Ovary (tissue), 9 donors: ENCODE measurements around the gene C16orf95. TPM values are rescaled to one million over a fixed set of nuclear protein-coding genes. Genes with fewer than 3 reads are reported as not detected.

Source experiments
- DNase-seq, 5 donors: peaks; one replicate each; pipeline ENCODE4 v3.0.0-alpha.2; 2019 to 2020
- H3K27ac ChIP-seq, 2 donors: fragments of 200-600 bp; one replicate each; pipeline versions ENCODE4 v1.5.1 to v1.8.0; 2019 to 2022
- H3K27me3 ChIP-seq: fragments of 200-600 bp; one replicate; pipeline ENCODE4 v1.8.0; 2022
- H3K36me3 ChIP-seq: fragments of 200-600 bp; sonication (generic); one replicate; pipeline ENCODE4 v1.5.1; 2019
- H3K4me1 ChIP-seq: one replicate; pipeline ENCODE4 v1.8.1; 2013; ENCODE audit warnings: mild to moderate bottlenecking, moderate library complexity; ENCODE audit not compliant: insufficient read depth
- H3K4me3 ChIP-seq: fragments of 200-600 bp; sonication (generic); one replicate; pipeline ENCODE4 v1.5.1; 2017
- H3K9me3 ChIP-seq, 2 donors: fragments of 200-600 bp in 1 of 2; sonication (generic) in 1 of 2; one replicate each; pipeline versions ENCODE4 v1.5.1 to v1.8.1; 2013 to 2019; ENCODE audit warnings: mild to moderate bottlenecking in 1 of 2, moderate library complexity in 1 of 2
- EP300 ChIP-seq: sonication (generic); formaldehyde crosslinking; IDR thresholded peaks from one replicate; pipeline ENCODE4 v1.6.1; 2017; ENCODE audit warnings: antibody characterized with exemption
- POLR2A ChIP-seq: fragments of 450-650 bp; IDR thresholded peaks from one replicate; pipeline ENCODE4 v1.6.1; 2017; ENCODE audit warnings: antibody characterized with exemption, mild to moderate bottlenecking, moderate library complexity
- WGBS, 3 donors: extraction: QIAGEN DNeasy Blood & Tissue Kit in 1 of 3; methylation state at CpG; one replicate each; pipeline versions ENCODE4 v1.1.5 to v1.1.7; 2013 to 2017; 5-methylcytosine and 5-hydroxymethylcytosine counted together
- intact Hi-C, 4 donors: fragments of 100-400 bp; cut with DNase I; formaldehyde crosslinking; loops; one replicate each; pipeline versions ENCODE4 v1.11.0 to v1.15.1; 2022 to 2023
- polyA plus RNA-seq, 2 donors: library from polyadenylated mRNA; stranded (reverse); fragments of 200-250 nt in 1 of 2; fragments of 350-450 nt in 1 of 2; fragmentation: Illumina TruSeq in 1 of 2; extraction: RNeasy Lipid Tissue Mini Kit (QIAGEN cat#74804) in 1 of 2; gene quantifications; one replicate each; pipeline ENCODE4 v1.2.3, GENCODE V29; 2013 to 2014
- total RNA-seq, 7 donors: library from RNA; depleted of rRNA in 2 of 7; stranded (reverse); fragments of >200 nt in 2 of 7; fragmentation: NEBNext Ultra II Directional in 3 of 7; extraction: Animal tissue kit (Norgen Biotek cat#: 25700) in 3 of 7; gene quantifications; one replicate each; pipeline versions ENCODE4 v1.1.0 to v1.2.4, GENCODE V29; 2016 to 2023
- TF ChIP-seq, protein P1 (sequence below), 3 donors: fragments of 450-650 bp in 2 of 3; fragments of 200-600 bp in 1 of 3; IDR thresholded peaks; one replicate each; pipeline versions ENCODE4 v1.5.1 to v1.8.0; 2016 to 2022; ENCODE audit warnings: antibody characterized with exemption in 3 of 3, mild to moderate bottlenecking in 1 of 3
- donor health status: DM: no; HTN: no; CAD: no; lungs with moderate emphysema.
- donor health status: DM: no; HTN: no; CAD: no.
- donor health status: Bipolar disorder and iron deficiency.
- donor health status: DM: yes; HTN: yes; CAD: no.
- donor health status: DM: no; HTN: no; CAD: no.
- donor health status: DM: yes; HTN: yes; CAD: no.

Gene C16orf95
- total and polyA plus RNA-seq, 9 donors: 1.0 to 6.1 (median 2.7) TPM

GRCh38 chr16:87267566-87267965 is 49.6 kb downstream of the C16orf95 start:
- Histone ChIP-seq H3K27me3 (no peaks in the 10 kb centered on the region), H3K27ac (no peak overlapping the region), H3K9me3 (no peaks in the 10 kb centered on the region), H3K4me1 (no peaks in the 10 kb centered on the region), H3K36me3 (no peaks in the 10 kb centered on the region), H3K4me3 (no peak overlapping the region)
- TF ChIP-seq, protein P1, sequence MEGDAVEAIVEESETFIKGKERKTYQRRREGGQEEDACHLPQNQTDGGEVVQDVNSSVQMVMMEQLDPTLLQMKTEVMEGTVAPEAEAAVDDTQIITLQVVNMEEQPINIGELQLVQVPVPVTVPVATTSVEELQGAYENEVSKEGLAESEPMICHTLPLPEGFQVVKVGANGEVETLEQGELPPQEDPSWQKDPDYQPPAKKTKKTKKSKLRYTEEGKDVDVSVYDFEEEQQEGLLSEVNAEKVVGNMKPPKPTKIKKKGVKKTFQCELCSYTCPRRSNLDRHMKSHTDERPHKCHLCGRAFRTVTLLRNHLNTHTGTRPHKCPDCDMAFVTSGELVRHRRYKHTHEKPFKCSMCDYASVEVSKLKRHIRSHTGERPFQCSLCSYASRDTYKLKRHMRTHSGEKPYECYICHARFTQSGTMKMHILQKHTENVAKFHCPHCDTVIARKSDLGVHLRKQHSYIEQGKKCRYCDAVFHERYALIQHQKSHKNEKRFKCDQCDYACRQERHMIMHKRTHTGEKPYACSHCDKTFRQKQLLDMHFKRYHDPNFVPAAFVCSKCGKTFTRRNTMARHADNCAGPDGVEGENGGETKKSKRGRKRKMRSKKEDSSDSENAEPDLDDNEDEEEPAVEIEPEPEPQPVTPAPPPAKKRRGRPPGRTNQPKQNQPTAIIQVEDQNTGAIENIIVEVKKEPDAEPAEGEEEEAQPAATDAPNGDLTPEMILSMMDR (IDR thresholded peaks at IDR 0.05): no peak
- no peak for TF ChIP-seq EP300
- no peak for TF ChIP-seq POLR2A
- intact Hi-C loops: no loop called here
- 84 to 87% (median 85%) methylated on average over 8 of the region's 8 CpGs for WGBS, 3 donors
- DNase-seq: no peak

DNA sequence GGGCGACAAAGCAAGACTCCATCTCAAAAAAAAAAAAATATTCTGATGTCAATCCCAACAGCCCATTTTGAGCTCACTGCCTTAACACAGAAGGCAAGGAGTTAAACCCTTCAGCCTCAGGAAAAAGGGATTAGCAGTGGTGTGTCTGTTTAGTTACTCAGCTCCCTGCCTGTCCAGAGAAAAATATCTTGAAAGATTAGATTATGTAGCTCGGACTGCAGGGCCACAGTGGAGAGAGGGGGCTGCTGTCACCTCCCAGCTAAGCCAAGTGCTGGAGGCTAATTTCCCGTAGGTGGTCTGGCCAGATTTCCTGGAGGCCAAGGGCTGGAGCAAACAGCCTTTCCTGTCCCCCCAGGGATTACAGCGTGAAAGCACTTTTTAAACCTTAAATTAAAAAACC is 50.3 kb downstream of the C16orf95 start:
- TF ChIP-seq, protein P1 (IDR thresholded peaks at IDR 0.05): no peak
- H3K36me3 ChIP-seq: no peaks in the 10 kb centered on the region

GRCh38 chr16:87265261-87265660 is 51.9 kb downstream of the C16orf95 start:
- intact Hi-C loops: no loop called here
- Histone ChIP-seq H3K4me1 (no peaks in the 10 kb centered on the region), H3K4me3 (no peak overlapping the region), H3K27me3 (no peaks in the 10 kb centered on the region), H3K27ac (no peak overlapping the region), H3K9me3 (no peaks in the 10 kb centered on the region), H3K36me3 (no peaks in the 10 kb centered on the region)
- 86 to 95% (median 88%) methylated on average over 4 of the region's 4 CpGs for WGBS, 3 donors
- TF ChIP-seq POLR2A (no peak), EP300 (no peak)
- TF ChIP-seq, protein P1 (IDR thresholded peaks at IDR 0.05): no peak
- DNase-seq: no peak

More for the DNA sequence above, 50.3 kb downstream of the C16orf95 start:
- DNase-seq: no peak
- H3K4me3 ChIP-seq: no peak overlapping the region
- no peaks in the 10 kb centered on the region for H3K27me3 ChIP-seq
- H3K9me3 ChIP-seq: no peaks in the 10 kb centered on the region
- H3K27ac ChIP-seq: no peak overlapping the region
- intact Hi-C loops: no loop called here
- no peaks in the 10 kb centered on the region for H3K4me1 ChIP-seq
- WGBS, 3 donors: 37 to 48% (median 42%) methylated on average over 4 of the region's 4 CpGs

DNA sequence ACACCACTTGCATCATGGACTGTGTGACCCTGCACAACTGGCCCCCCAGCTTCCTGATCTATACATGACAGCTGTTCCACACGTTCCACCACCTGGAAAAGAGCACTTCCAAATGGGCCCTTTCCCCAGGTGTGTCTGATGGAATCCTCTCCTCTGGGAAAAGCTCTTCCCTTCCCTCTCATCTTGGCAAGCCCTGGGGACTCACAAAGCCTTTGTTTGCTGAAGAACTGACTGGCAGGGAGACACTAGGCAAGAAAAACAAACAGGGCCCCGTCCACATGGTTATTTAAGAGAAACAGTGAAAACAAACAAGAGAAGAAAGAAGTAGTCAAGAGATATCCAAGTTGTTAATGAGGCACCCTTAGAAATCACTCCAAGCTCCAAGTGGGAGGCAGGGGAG is 52.6 kb downstream of the C16orf95 start:
- no peaks in the 10 kb centered on the region for H3K4me1 ChIP-seq
- intact Hi-C loops: no loop called here
- H3K36me3 ChIP-seq: no peaks in the 10 kb centered on the region
- no peak for DNase-seq
- no peak overlapping the region for H3K27ac ChIP-seq
- WGBS, 3 donors: 47 to 64% (median 48%) methylated on average over 2 of the region's 2 CpGs
- H3K27me3 ChIP-seq: no peaks in the 10 kb centered on the region
- TF ChIP-seq POLR2A (no peak), EP300 (no peak)
- TF ChIP-seq, protein P1 (IDR thresholded peaks at IDR 0.05): no peak
- H3K4me3 ChIP-seq: no peak overlapping the region
- no peaks in the 10 kb centered on the region for H3K9me3 ChIP-seq
